C4-2B (cell line): ENCODE measurements around the gene RHOH.

Source experiments
- ZFX ChIP-seq: fragments of 450-650 bp; IDR thresholded peaks from 2 replicates; pipeline ENCODE4 v1.6.1; 2017
- TF ChIP-seq, protein P1 (sequence below): fragments of 450-650 bp; conservative IDR thresholded peaks from 2 replicates; pipeline ENCODE4 v1.5.1; 2017; ENCODE audit warnings: mild to moderate bottlenecking

- TF ChIP-seq, protein P1, sequence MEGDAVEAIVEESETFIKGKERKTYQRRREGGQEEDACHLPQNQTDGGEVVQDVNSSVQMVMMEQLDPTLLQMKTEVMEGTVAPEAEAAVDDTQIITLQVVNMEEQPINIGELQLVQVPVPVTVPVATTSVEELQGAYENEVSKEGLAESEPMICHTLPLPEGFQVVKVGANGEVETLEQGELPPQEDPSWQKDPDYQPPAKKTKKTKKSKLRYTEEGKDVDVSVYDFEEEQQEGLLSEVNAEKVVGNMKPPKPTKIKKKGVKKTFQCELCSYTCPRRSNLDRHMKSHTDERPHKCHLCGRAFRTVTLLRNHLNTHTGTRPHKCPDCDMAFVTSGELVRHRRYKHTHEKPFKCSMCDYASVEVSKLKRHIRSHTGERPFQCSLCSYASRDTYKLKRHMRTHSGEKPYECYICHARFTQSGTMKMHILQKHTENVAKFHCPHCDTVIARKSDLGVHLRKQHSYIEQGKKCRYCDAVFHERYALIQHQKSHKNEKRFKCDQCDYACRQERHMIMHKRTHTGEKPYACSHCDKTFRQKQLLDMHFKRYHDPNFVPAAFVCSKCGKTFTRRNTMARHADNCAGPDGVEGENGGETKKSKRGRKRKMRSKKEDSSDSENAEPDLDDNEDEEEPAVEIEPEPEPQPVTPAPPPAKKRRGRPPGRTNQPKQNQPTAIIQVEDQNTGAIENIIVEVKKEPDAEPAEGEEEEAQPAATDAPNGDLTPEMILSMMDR = no peak
- no peak for TF ChIP-seq ZFX
These were observed 6.8 kb upstream of the RHOH start for GRCh38 chr4:40190019-40190418.
